Sigmoid colon (tissue), 7 donors: ENCODE data around the gene NTRK1. TPM values are rescaled to one million over a fixed set of nuclear protein-coding genes. Genes with fewer than 3 reads are reported as not detected.

Experiments used
- DNase-seq: peaks from one replicate; pipeline ENCODE4 v3.0.0-alpha.2; 2019
- H3K27ac ChIP-seq, 4 donors: fragments of 200-600 bp; sonication (generic); one replicate each; pipeline ENCODE4 v1.5.1; 2016 to 2019; ENCODE audit warnings: mild to moderate bottlenecking in 1 of 4
- H3K27me3 ChIP-seq, 3 donors: fragments of 200-600 bp; sonication (generic); one replicate each; pipeline ENCODE4 v1.5.1; 2019; ENCODE audit warnings: mild to moderate bottlenecking in 1 of 3
- H3K36me3 ChIP-seq, 4 donors: fragments of 200-600 bp; sonication (generic); one replicate each; pipeline ENCODE4 v1.5.1; 2016 to 2019
- H3K4me1 ChIP-seq, 4 donors: fragments of 200-600 bp; sonication (generic); one replicate each; pipeline ENCODE4 v1.5.1; 2017 to 2019
- H3K4me3 ChIP-seq, 4 donors: fragments of 200-600 bp; sonication (generic); one replicate each; pipeline ENCODE4 v1.5.1; 2017 to 2019; ENCODE audit warnings: mild to moderate bottlenecking in 2 of 4, moderate library complexity in 1 of 4
- H3K9me3 ChIP-seq, 4 donors: fragments of 200-600 bp in 3 of 4; sonication (generic) in 3 of 4; one replicate each; pipeline versions ENCODE4 v1.5.1 to v1.6.1; 2013 to 2019
- EP300 ChIP-seq, 4 donors: sonication (generic); formaldehyde crosslinking; IDR thresholded peaks; one replicate each; pipeline ENCODE4 v1.6.1; 2017; ENCODE audit warnings: antibody characterized with exemption in 4 of 4
- POLR2A ChIP-seq, 2 donors: fragments of 450-650 bp; IDR thresholded peaks; one replicate each; pipeline ENCODE4 v1.6.1; 2016; ENCODE audit warnings: antibody characterized with exemption in 2 of 2, mild to moderate bottlenecking in 2 of 2, moderate library complexity in 2 of 2
- POLR2AphosphoS5 ChIP-seq, 4 donors: sonication (generic); formaldehyde crosslinking; IDR thresholded peaks; one replicate each; pipeline ENCODE4 v1.6.1; 2017; ENCODE audit warnings: antibody characterized with exemption in 4 of 4
- WGBS, 2 donors: extraction: QIAGEN DNeasy Blood & Tissue Kit; methylation state at CpG; one replicate each; pipeline ENCODE4 v1.1.7; 2013; 5-methylcytosine and 5-hydroxymethylcytosine counted together
- intact Hi-C: fragments of 100-400 bp; cut with DNase I; formaldehyde crosslinking; loops from one replicate; pipeline ENCODE4 v1.15.1; 2023
- polyA plus RNA-seq, 3 donors: library from polyadenylated mRNA; stranded (reverse); fragments of 200-250 nt; gene quantifications; one replicate each; pipeline ENCODE4 v1.2.3, GENCODE V29; 2013
- total RNA-seq, 4 donors: library from RNA; depleted of rRNA; stranded (reverse); fragments of >200 nt; gene quantifications; one replicate each; pipeline ENCODE4 v1.1.0, GENCODE V29; 2016
- TF ChIP-seq, protein P1 (sequence below), 4 experiments: fragments of 450-650 bp in 3 of 4; fragments of 200-600 bp in 1 of 4; IDR thresholded peaks; one replicate each; pipeline ENCODE4 v1.5.1; 2016 to 2019; ENCODE audit warnings: antibody characterized with exemption in 4 of 4, mild to moderate bottlenecking in 3 of 4, moderate library complexity in 2 of 4
- donor health status: healthy with polysubstance abuse.
- donor health status: Bipolar disorder and iron deficiency.
- donor health status: healthy.

The NTRK1 gene
- total and polyA plus RNA-seq, 7 donors: 0.42 to 4.9 (median 2.0) TPM; not detected in 1

DNA sequence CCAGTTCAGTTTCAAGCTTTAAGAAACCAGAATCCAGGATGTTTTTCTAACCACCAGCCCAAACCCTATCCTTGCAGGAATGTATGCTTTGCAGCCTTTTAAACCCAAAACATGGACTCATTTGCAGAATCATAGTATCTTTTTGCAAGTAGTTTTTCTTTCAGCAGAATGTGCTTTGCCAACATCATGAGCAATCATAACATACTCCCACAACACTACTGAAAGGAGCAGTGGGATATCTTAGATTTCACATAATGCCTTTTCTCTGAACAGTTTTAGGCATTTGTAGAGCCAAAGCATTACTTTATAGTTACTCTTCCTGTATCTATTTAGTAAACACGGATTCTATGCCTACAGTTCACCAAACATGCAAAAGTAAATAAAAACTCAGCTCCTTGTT lies 34.0 kb upstream of the NTRK1 start:
- TF ChIP-seq POLR2AphosphoS5 (IDR thresholded peaks at IDR 0.05): no peak
- no peak for TF ChIP-seq EP300 (IDR thresholded peaks at IDR 0.05)
- TF ChIP-seq, protein P1, sequence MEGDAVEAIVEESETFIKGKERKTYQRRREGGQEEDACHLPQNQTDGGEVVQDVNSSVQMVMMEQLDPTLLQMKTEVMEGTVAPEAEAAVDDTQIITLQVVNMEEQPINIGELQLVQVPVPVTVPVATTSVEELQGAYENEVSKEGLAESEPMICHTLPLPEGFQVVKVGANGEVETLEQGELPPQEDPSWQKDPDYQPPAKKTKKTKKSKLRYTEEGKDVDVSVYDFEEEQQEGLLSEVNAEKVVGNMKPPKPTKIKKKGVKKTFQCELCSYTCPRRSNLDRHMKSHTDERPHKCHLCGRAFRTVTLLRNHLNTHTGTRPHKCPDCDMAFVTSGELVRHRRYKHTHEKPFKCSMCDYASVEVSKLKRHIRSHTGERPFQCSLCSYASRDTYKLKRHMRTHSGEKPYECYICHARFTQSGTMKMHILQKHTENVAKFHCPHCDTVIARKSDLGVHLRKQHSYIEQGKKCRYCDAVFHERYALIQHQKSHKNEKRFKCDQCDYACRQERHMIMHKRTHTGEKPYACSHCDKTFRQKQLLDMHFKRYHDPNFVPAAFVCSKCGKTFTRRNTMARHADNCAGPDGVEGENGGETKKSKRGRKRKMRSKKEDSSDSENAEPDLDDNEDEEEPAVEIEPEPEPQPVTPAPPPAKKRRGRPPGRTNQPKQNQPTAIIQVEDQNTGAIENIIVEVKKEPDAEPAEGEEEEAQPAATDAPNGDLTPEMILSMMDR (IDR thresholded peaks at IDR 0.05): no peak
- TF ChIP-seq POLR2A (IDR thresholded peaks at IDR 0.05): no peak
- Histone ChIP-seq H3K9me3 (no peaks in the 10 kb centered on the region), H3K27ac (no peak overlapping the region), H3K4me1 (no peaks in the 10 kb centered on the region), H3K27me3 (no peaks in the 10 kb centered on the region), H3K4me3 (no peak overlapping the region), H3K36me3 (no peaks in the 10 kb centered on the region)
- intact Hi-C loops: no loop called here
- 39 to 68% methylated on average over 1 of the region's 1 CpG for WGBS, 2 donors
- DNase-seq: no peak

- TF ChIP-seq POLR2A (IDR thresholded peaks at IDR 0.05): no peak
- TF ChIP-seq EP300 (IDR thresholded peaks at IDR 0.05): no peak
- TF ChIP-seq, protein P1 (IDR thresholded peaks at IDR 0.05): no peak
- no peak for TF ChIP-seq POLR2AphosphoS5 (IDR thresholded peaks at IDR 0.05)
- Histone ChIP-seq H3K9me3 (no peaks in the 10 kb centered on the region), H3K4me3 (no peak overlapping the region), H3K4me1 (no peaks in the 10 kb centered on the region), H3K27ac (no peak overlapping the region), H3K27me3 (no peaks in the 10 kb centered on the region), H3K36me3 (no peaks in the 10 kb centered on the region)
- WGBS, 2 donors: 72 to 75% methylated on average over 18 of the region's 18 CpGs
- intact Hi-C loops: no loop called here
- DNase-seq: no peak
Observed at GRCh38 chr1:156828400-156829124, 32.1 kb upstream of the NTRK1 start.

DNA sequence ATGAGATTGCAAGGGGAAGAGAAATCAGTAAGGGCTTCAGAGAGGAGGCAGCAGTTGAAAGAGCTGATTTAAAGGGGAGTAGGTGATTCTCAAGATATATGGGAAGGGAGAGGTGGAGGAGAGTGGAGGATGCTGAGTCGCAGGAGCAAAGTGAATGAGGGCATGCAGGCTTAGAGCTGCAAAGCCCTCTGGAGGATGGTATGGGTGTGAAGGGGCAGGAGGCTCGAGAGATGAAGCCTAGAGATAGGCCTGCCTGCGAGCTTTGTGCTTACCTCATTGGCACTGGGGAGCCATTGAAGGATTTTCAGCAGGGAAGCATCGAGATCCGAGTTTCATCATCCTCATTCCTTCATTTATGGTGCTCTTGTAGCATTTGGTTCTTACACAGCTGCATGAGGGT lies 28.2 kb upstream of the NTRK1 start:
- Histone ChIP-seq H3K9me3 (no peaks in the 10 kb centered on the region), H3K27me3 (peaks cover 0 to 12% (median 0%) of the 10 kb centered on the region in 3 donors), H3K4me3 (no peak overlapping the region), H3K27ac (no peak overlapping the region), H3K36me3 (no peaks in the 10 kb centered on the region), H3K4me1 (no peaks in the 10 kb centered on the region)
- DNase-seq: no peak
- TF ChIP-seq POLR2AphosphoS5 (IDR thresholded peaks at IDR 0.05) (no peak), EP300 (IDR thresholded peaks at IDR 0.05) (no peak), POLR2A (IDR thresholded peaks at IDR 0.05) (no peak)
- TF ChIP-seq, protein P1 (IDR thresholded peaks at IDR 0.05): no peak
- WGBS, 2 donors: 57 to 73% methylated on average over 5 of the region's 5 CpGs
- intact Hi-C loops: loop anchor here (10.0 kb wide), 1 partner anchor 92 kb away; the partner anchor contains the start of gene LRRC71

DNA sequence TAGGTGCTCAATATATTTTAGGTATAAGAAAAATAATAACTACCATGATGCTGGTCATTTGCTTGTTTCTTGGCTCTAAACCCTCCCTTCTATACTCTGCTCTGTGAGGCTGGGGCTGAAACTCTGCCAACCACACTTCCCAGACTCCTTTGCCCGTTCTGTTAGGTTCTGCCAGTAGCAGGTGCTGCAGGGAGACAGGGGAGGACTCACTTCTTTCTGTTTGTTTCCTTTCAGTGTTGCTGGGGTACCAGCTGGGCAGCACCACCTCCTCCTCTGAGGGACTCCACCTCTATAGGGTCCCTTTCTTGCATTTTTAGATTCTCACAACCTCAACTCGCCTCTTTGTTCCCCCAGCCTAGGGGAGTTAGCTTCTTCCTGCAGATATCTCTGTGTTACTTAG lies 27.1 kb upstream of the NTRK1 start:
- DNase-seq: no peak
- Histone ChIP-seq H3K9me3 (no peaks in the 10 kb centered on the region), H3K36me3 (no peaks in the 10 kb centered on the region), H3K27ac (no peak overlapping the region), H3K4me1 (no peaks in the 10 kb centered on the region), H3K4me3 (no peak overlapping the region), H3K27me3 (peaks cover 0 to 22% (median 0%) of the 10 kb centered on the region in 3 donors)
- WGBS, 2 donors: 44 to 45% methylated on average over 2 of the region's 2 CpGs
- intact Hi-C loops: loop anchor here (2.0 to 10.0 kb wide), 2 partner anchors 71 to 91 kb away; partner anchors contain the start of gene LRRC71
- no peak for TF ChIP-seq EP300 (IDR thresholded peaks at IDR 0.05)
- no peak for TF ChIP-seq POLR2A (IDR thresholded peaks at IDR 0.05)

- DNase-seq: no peak
- intact Hi-C loops: loop anchor here (2.0 to 10.0 kb wide), 2 partner anchors 72 to 90 kb away; partner anchors contain the start of gene LRRC71
- TF ChIP-seq, protein P1 (IDR thresholded peaks at IDR 0.05): no peak
- TF ChIP-seq POLR2A (IDR thresholded peaks at IDR 0.05) (no peak), POLR2AphosphoS5 (IDR thresholded peaks at IDR 0.05) (no peak), EP300 (IDR thresholded peaks at IDR 0.05) (no peak)
- Histone ChIP-seq H3K36me3 (no peaks in the 10 kb centered on the region), H3K27me3 (peaks cover 0 to 29% (median 4%) of the 10 kb centered on the region in 3 donors), H3K4me3 (no peak overlapping the region), H3K27ac (no peak overlapping the region), H3K9me3 (no peaks in the 10 kb centered on the region), H3K4me1 (no peaks in the 10 kb centered on the region)
- WGBS, 2 donors: 64 to 83% methylated on average over 3 of the region's 3 CpGs
Observed at GRCh38 chr1:156834322-156834721, 26.3 kb upstream of the NTRK1 start.
